SK-N-SH (cell line): ENCODE results near the gene DENND1A. TPM values are rescaled to one million over a fixed set of nuclear protein-coding genes. Genes with fewer than 3 reads are reported as not detected.

ENCODE experiments used
- CTCF ChIA-PET: fragments of 300-600, 350-600 bp; formaldehyde crosslinking; extraction: SDS; loops from one replicate; lab custom pipeline; 2021; lab: Yijun Ruan, JAX
- POLR2A ChIA-PET: fragments of 350-600 bp; sonication (Branson Sonifier 250); formaldehyde crosslinking; extraction: SDS; loops from one replicate; lab custom pipeline; 2020; ENCODE audit warnings: antibody characterized with exemption, inconsistent platforms; lab: Yijun Ruan, JAX
- DNase-seq: peaks from one replicate; pipeline ENCODE4 v3.0.0; 2012
- H2AFZ ChIP-seq: fragments of 200-600 bp; sonication (generic); 2 replicates; pipeline ENCODE4 v1.8.1; 2016; ENCODE audit warnings: antibody characterized with exemption, mild to moderate bottlenecking, low read depth
- H3F3A ChIP-seq: fragments of 200-600 bp; sonication (generic); replicated peaks from 2 replicates; pipeline ENCODE3; 2016; ENCODE audit warnings: antibody characterized with exemption, mild to moderate bottlenecking; ENCODE audit not compliant: insufficient read depth
- H3K27ac ChIP-seq, 2 experiments: fragments of 200-500 bp in 1 of 2; fragments of 200-600 bp in 1 of 2; sonication (Bioruptor generic) in 1 of 2; sonication (generic), shearing (Covaris generic) in 1 of 2; 2 replicates each; pipeline versions ENCODE4 v1.5.1 to v1.6.1; 2014 to 2016; ENCODE audit warnings: low read depth in 2 of 2, inconsistent platforms in 1 of 2, low read length in 1 of 2, mild to moderate bottlenecking in 1 of 2, mixed read lengths in 1 of 2
- H3K27me3 ChIP-seq: fragments of 200-600 bp; sonication (generic), shearing (Covaris generic); 2 replicates; pipeline ENCODE4 v1.6.1; 2016; ENCODE audit warnings: mixed run types; ENCODE audit not compliant: insufficient read depth
- H3K36me3 ChIP-seq, 2 experiments: fragments of 200-500 bp in 1 of 2; fragments of 200-600 bp in 1 of 2; sonication (Bioruptor generic) in 1 of 2; sonication (generic) in 1 of 2; replicated peaks in 1 of 2; 2 replicates each; pipeline versions ENCODE3 to v1.5.1; 2014 to 2016; ENCODE audit warnings: low read length in 1 of 2, mild to moderate bottlenecking in 1 of 2; ENCODE audit not compliant: insufficient read depth in 2 of 2, control insufficient read depth in 1 of 2
- H3K4me1 ChIP-seq, 2 experiments: fragments of 200-500 bp in 1 of 2; fragments of 200-600 bp in 1 of 2; sonication (Bioruptor generic) in 1 of 2; sonication (generic), shearing (Covaris generic) in 1 of 2; 2 replicates each; pipeline versions ENCODE4 v1.5.1 to v1.6.1; 2014 to 2016; ENCODE audit warnings: low read depth in 1 of 2, low read length in 1 of 2, mixed run types in 1 of 2; ENCODE audit not compliant: insufficient read depth in 2 of 2, control insufficient read depth in 1 of 2
- H3K4me2 ChIP-seq: fragments of 200-600 bp; sonication (generic), shearing (Covaris generic); 2 replicates; pipeline ENCODE4 v1.6.1; 2017; ENCODE audit warnings: mixed run types
- H3K4me3 ChIP-seq, 2 experiments: fragments of 200-500 bp in 1 of 2; fragments of 200-600 bp in 1 of 2; sonication (Bioruptor generic) in 1 of 2; sonication (generic), shearing (Covaris generic) in 1 of 2; 2 replicates each; pipeline versions ENCODE4 v1.5.1 to v1.8.1; 2014 to 2016; ENCODE audit warnings: low read depth in 2 of 2, inconsistent platforms in 1 of 2, low read length in 1 of 2, mild to moderate bottlenecking in 1 of 2, mixed read lengths in 1 of 2, moderate library complexity in 1 of 2
- H3K79me2 ChIP-seq: fragments of 200-600 bp; sonication (generic); 2 replicates; pipeline ENCODE4 v1.8.1; 2017; ENCODE audit warnings: mild to moderate bottlenecking; ENCODE audit not compliant: insufficient read depth
- H3K9ac ChIP-seq: fragments of 200-600 bp; sonication (generic); 2 replicates; pipeline ENCODE4 v1.6.1; 2017; ENCODE audit warnings: mixed run types
- H3K9me2 ChIP-seq: fragments of 200-600 bp; sonication (generic); 2 replicates; pipeline ENCODE4 v1.6.1; 2017; ENCODE audit warnings: mixed run types
- H3K9me3 ChIP-seq: fragments of 200-600 bp; sonication (generic); 2 replicates; pipeline ENCODE4 v1.6.1; 2017; ENCODE audit warnings: mixed run types, mild to moderate bottlenecking, moderate library complexity
- H4K20me1 ChIP-seq: fragments of 200-600 bp; sonication (generic); 2 replicates; pipeline ENCODE4 v1.6.1; 2017; ENCODE audit warnings: mild to moderate bottlenecking, mixed run types; ENCODE audit not compliant: insufficient read depth
- CHD2 ChIP-seq: fragments of 150-350 bp; IDR thresholded peaks from 2 replicates; pipeline ENCODE4 v1.6.1; 2018; ENCODE audit warnings: low read length; ENCODE audit not compliant: partially characterized antibody
- ELF1 ChIP-seq: IDR thresholded peaks from 2 replicates; pipeline ENCODE4 v1.4.0; 2012
- EZH2phosphoT487 ChIP-seq: fragments of 200-600 bp; sonication (generic); IDR thresholded peaks from 2 replicates; pipeline ENCODE4 v1.6.1; 2017; ENCODE audit warnings: low read depth, mixed run types, mild to moderate bottlenecking, antibody characterized with exemption, moderate library complexity, borderline replicate concordance
- GABPA ChIP-seq: IDR thresholded peaks from 2 replicates; pipeline ENCODE4 v1.4.0; 2012; ENCODE audit warnings: low read depth, mild to moderate bottlenecking
- MAX ChIP-seq: IDR thresholded peaks from 2 replicates; pipeline ENCODE4 v1.4.0; 2012; ENCODE audit warnings: low read depth
- MEF2A ChIP-seq: IDR thresholded peaks from 2 replicates; pipeline ENCODE4 v1.4.0; 2012; ENCODE audit warnings: low read depth, borderline replicate concordance
- POLR2AphosphoS5 ChIP-seq: IDR thresholded peaks from 2 replicates; pipeline ENCODE4 v1.6.1; 2012; ENCODE audit warnings: low read depth, low read length
- RAD21 ChIP-seq: IDR thresholded peaks from 2 replicates; pipeline ENCODE4 v1.6.1; 2012; ENCODE audit warnings: mild to moderate bottlenecking, low read length
- RCOR1 ChIP-seq: fragments of 150-350 bp; IDR thresholded peaks from 2 replicates; pipeline ENCODE4 v1.6.1; 2017; ENCODE audit warnings: antibody characterized with exemption, low read length
- RXRA ChIP-seq: IDR thresholded peaks from 2 replicates; pipeline ENCODE4 v1.4.0; 2012; ENCODE audit warnings: low read depth, mild to moderate bottlenecking, borderline replicate concordance
- TAF1 ChIP-seq: IDR thresholded peaks from 2 replicates; pipeline ENCODE4 v1.6.1; 2012; ENCODE audit warnings: low read depth, mild to moderate bottlenecking, low read length, moderate library complexity, borderline replicate concordance
- TEAD4 ChIP-seq: IDR thresholded peaks from 2 replicates; pipeline ENCODE4 v1.4.0; 2012; ENCODE audit warnings: mild to moderate bottlenecking, borderline replicate concordance; ENCODE audit not compliant: insufficient read depth
- YY1 ChIP-seq: IDR thresholded peaks from 2 replicates; pipeline ENCODE4 v1.4.0; 2012; ENCODE audit warnings: low read depth, mild to moderate bottlenecking
- WGBS: methylation state at CpG from one replicate; pipeline ENCODE4 v1.1.6; 2017; ENCODE audit warnings: low lambda C conversion rate; 5-methylcytosine and 5-hydroxymethylcytosine counted together
- polyA plus RNA-seq, 3 experiments: library from polyadenylated mRNA; depleted of rRNA; stranded (reverse); fragments of >200 nt; gene quantifications; 2 replicates each; pipeline ENCODE4 v1.2.3, GENCODE V29; 2012
- TF ChIP-seq, protein P1 (sequence below): IDR thresholded peaks from 2 replicates; pipeline ENCODE4; 2012
- TF ChIP-seq, protein P2 (sequence below): fragments of 150-350 bp; IDR thresholded peaks from 2 replicates; pipeline ENCODE4 v1.6.1; 2017; ENCODE audit warnings: antibody characterized with exemption, low read length, low read depth, borderline replicate concordance

DENND1A gene
- polyA plus RNA-seq, 1 of the 3 experiments (the other 2 are of a cell fraction): 25.4 TPM

DNA sequence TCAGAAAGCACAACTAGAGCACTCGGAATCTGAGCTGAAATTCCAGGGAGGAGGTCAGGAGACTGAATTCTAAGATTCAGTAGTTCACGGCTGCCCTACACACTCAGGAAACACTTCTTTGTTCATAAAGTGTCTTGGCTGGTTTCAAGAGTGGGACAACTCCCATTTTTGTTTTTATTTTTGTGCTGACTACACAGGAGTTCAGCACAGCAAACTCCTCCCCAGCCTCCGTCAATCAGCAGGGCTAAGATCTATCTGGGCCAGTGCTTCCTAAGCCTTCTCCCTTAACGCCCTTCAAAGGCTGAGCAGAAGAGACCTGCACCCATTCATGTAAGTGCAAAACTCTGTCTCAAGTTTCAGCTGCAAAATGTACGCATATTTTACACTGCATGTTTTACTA is 323.8 kb downstream of the DENND1A start:
- peaks cover 1 to 21% of the 10 kb centered on the region in 2 experiments; a peak in 2 of 4 replicates for H3K4me1 ChIP-seq
- no peaks in the 10 kb centered on the region for H4K20me1 ChIP-seq
- H3K27ac ChIP-seq: no peak overlapping the region
- no peaks in the 10 kb centered on the region for H3K36me3 ChIP-seq
- H3K4me2 ChIP-seq: no peak overlapping the region
- no peak overlapping the region for H2AFZ ChIP-seq
- H3K9me2 ChIP-seq: no peaks in the 10 kb centered on the region
- ChIA-PET CTCF (interaction anchor here (0.7 to 1.0 kb wide), 2 partner anchors 82 to 434 kb away, joined by 3 to 4 read pairs; no protein-coding TSS in a partner anchor), POLR2A (no interaction called here)
- 93% methylated on average over 5 of the region's 5 CpGs for WGBS
- H3K9me3 ChIP-seq: no peaks in the 10 kb centered on the region
- no peak overlapping the region for H3K4me3 ChIP-seq
- H3K9ac ChIP-seq: no peak overlapping the region
- no peaks in the 10 kb centered on the region for H3K79me2 ChIP-seq
- TF ChIP-seq MAX: no peak
- no peak for TF ChIP-seq ELF1
- no peak for TF ChIP-seq RXRA
- no peak for TF ChIP-seq RAD21
- TF ChIP-seq TEAD4: no peak
- H3K27me3 ChIP-seq: no peaks in the 10 kb centered on the region
- H3F3A ChIP-seq: no peaks in the 10 kb centered on the region
- no peak for DNase-seq

DNA sequence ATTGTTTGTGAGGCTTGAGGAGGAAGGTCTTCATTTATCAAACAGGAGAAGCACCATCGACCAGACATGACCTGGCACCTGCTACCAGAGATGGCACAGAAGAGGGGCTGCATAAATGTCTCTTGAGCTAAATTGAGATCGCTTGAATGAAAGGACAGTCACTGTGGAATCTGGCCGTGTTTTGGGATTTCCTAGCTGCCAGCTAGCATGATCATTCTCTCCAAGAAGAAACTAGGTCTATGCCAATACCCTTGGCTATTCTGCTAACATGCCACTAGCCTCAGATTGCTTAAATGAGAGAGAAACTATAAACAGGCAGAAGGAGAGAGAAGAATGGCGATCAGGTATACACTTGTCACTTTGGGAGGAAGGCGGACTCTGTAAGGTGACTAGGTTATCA is 324.6 kb downstream of the DENND1A start:
- Histone ChIP-seq H3K4me1 (peaks cover 0 to 16% of the 10 kb centered on the region in 2 experiments; a peak in 2 of 4 replicates), H3K9ac (no peak overlapping the region), H2AFZ (no peak overlapping the region), H3K27me3 (no peaks in the 10 kb centered on the region), H3K79me2 (no peaks in the 10 kb centered on the region), H3K36me3 (no peaks in the 10 kb centered on the region), H4K20me1 (no peaks in the 10 kb centered on the region), H3K9me3 (no peaks in the 10 kb centered on the region), H3K27ac (no peak overlapping the region), H3K4me3 (no peak overlapping the region), H3K4me2 (no peak overlapping the region), H3K9me2 (no peaks in the 10 kb centered on the region), H3F3A (no peaks in the 10 kb centered on the region)
- 72% methylated on average over 5 of the region's 5 CpGs for WGBS
- DNase-seq: no peak
- POLR2A ChIA-PET: interaction anchor here (0.6 kb wide), 1 partner anchor 442 kb away, joined by 3 read pairs; no protein-coding TSS in a partner anchor
- CTCF ChIA-PET: no interaction called here
- no peak for TF ChIP-seq GABPA
- no peak for TF ChIP-seq TAF1
- TF ChIP-seq TEAD4: no peak
- no peak for TF ChIP-seq EZH2phosphoT487
- TF ChIP-seq MAX: no peak
- TF ChIP-seq CHD2: no peak
- no peak for TF ChIP-seq POLR2AphosphoS5
- no peak for TF ChIP-seq RXRA
- TF ChIP-seq, protein P1, sequence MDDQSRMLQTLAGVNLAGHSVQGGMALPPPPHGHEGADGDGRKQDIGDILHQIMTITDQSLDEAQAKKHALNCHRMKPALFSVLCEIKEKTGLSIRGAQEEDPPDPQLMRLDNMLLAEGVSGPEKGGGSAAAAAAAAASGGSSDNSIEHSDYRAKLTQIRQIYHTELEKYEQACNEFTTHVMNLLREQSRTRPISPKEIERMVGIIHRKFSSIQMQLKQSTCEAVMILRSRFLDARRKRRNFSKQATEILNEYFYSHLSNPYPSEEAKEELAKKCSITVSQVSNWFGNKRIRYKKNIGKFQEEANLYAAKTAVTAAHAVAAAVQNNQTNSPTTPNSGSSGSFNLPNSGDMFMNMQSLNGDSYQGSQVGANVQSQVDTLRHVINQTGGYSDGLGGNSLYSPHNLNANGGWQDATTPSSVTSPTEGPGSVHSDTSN: no peak
- TF ChIP-seq RAD21: no peak
- TF ChIP-seq YY1: no peak
- TF ChIP-seq, protein P2, sequence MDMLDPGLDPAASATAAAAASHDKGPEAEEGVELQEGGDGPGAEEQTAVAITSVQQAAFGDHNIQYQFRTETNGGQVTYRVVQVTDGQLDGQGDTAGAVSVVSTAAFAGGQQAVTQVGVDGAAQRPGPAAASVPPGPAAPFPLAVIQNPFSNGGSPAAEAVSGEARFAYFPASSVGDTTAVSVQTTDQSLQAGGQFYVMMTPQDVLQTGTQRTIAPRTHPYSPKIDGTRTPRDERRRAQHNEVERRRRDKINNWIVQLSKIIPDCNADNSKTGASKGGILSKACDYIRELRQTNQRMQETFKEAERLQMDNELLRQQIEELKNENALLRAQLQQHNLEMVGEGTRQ: no peak
- TF ChIP-seq MEF2A: no peak
- TF ChIP-seq RCOR1: no peak
